Fibroblast of lung (primary cell): ENCODE results near the gene SMAP1. TPM values are rescaled to one million over a fixed set of nuclear protein-coding genes. Genes with fewer than 3 reads are reported as not detected.

Source experiments
- DNase-seq, 2 donors: peaks; one replicate each; pipeline versions ENCODE4 v3.0.0 to v3.0.0-alpha.2; 2010; ENCODE audit warnings: low read depth in 2 of 2
- H2AFZ ChIP-seq: 2 replicates; pipeline ENCODE4 v1.5.1; 2012; ENCODE audit warnings: low read length, control low read depth, inconsistent platforms
- H3K27ac ChIP-seq: 2 replicates; pipeline ENCODE4 v1.5.1; 2011; ENCODE audit warnings: low read length, control low read depth; ENCODE audit not compliant: insufficient read depth
- H3K27me3 ChIP-seq: 2 replicates; pipeline ENCODE4 v1.5.1; 2011; ENCODE audit warnings: mild to moderate bottlenecking, low read length; ENCODE audit not compliant: control insufficient read depth, insufficient read depth
- H3K36me3 ChIP-seq: 2 replicates; pipeline ENCODE4 v1.5.1; 2011; ENCODE audit warnings: low read length; ENCODE audit not compliant: control insufficient read depth, insufficient read depth
- H3K4me1 ChIP-seq: 2 replicates; pipeline ENCODE4 v1.5.1; 2011; ENCODE audit warnings: low read length; ENCODE audit not compliant: control insufficient read depth, insufficient read depth; ENCODE audit errors: extremely low read depth
- H3K4me2 ChIP-seq: 2 replicates; pipeline ENCODE4 v1.5.1; 2011; ENCODE audit warnings: low read length, control low read depth; ENCODE audit not compliant: insufficient read depth; ENCODE audit errors: extremely low read depth
- H3K4me3 ChIP-seq, 4 experiments: fragments of 200-600 bp in 1 of 4; sonication (generic) in 1 of 4; replicated peaks in 1 of 4; 2 replicates each; pipeline ENCODE4 v1.5.1; 2011 to 2016; ENCODE audit warnings: low read length in 4 of 4, low read depth in 3 of 4, mild to moderate bottlenecking in 3 of 4, control low read depth in 2 of 4, inconsistent platforms in 1 of 4, mixed read lengths in 1 of 4; ENCODE audit not compliant: insufficient read depth in 1 of 4; ENCODE audit errors: control extremely low read depth in 1 of 4
- H3K79me2 ChIP-seq: 2 replicates; pipeline ENCODE4 v1.5.1; 2012; ENCODE audit warnings: mild to moderate bottlenecking, low read length, inconsistent platforms; ENCODE audit not compliant: control insufficient read depth, insufficient read depth
- H3K9ac ChIP-seq: 2 replicates; pipeline ENCODE4 v1.5.1; 2011; ENCODE audit warnings: mild to moderate bottlenecking, low read length, control low read depth; ENCODE audit not compliant: insufficient read depth
- H3K9me3 ChIP-seq: 2 replicates; pipeline ENCODE4 v1.5.1; 2012; ENCODE audit warnings: low read depth, low read length; ENCODE audit not compliant: control insufficient read depth, insufficient read depth
- H4K20me1 ChIP-seq: 2 replicates; pipeline ENCODE4 v1.5.1; 2011; ENCODE audit warnings: low read length; ENCODE audit not compliant: control insufficient read depth, insufficient read depth; ENCODE audit errors: extremely low read depth
- CTCF ChIP-seq, 2 donors: IDR thresholded peaks in 1 of 2; conservative IDR thresholded peaks in 1 of 2; 1 replicate in 1 of 2; 2 replicates in 1 of 2; pipeline ENCODE4 v1.5.1; 2011 to 2012; ENCODE audit warnings: low read length in 2 of 2, control low read depth in 1 of 2, inconsistent platforms in 1 of 2, low read depth in 1 of 2, mild to moderate bottlenecking in 1 of 2
- EZH2 ChIP-seq: IDR thresholded peaks from 2 replicates; pipeline ENCODE4 v1.5.1; 2012; ENCODE audit warnings: low read length, control low read depth, mild to moderate bottlenecking; ENCODE audit errors: missing control alignments
- polyA plus RNA-seq, 2 donors: library from polyadenylated mRNA; depleted of rRNA in 1 of 2; stranded (reverse) in 1 of 2; unstranded in 1 of 2; fragments of >200 nt; gene quantifications; 2 replicates each; pipeline ENCODE4 v1.2.1, GENCODE V29; 2011 to 2012; ENCODE audit warnings: missing spikeins in 1 of 2
- total RNA-seq: library from RNA; depleted of rRNA; stranded (reverse); fragments of >200 nt; gene quantifications from 2 replicates; pipeline ENCODE4 v1.2.1, GENCODE V29; 2014

SMAP1 gene
- total and polyA plus RNA-seq, 2 donors (not counting 1 experiment from before 2014, with no cell fraction given) = 18.3 to 25.7 TPM

GRCh38 chr6:70685494-70686180 is 18.0 kb downstream of the SMAP1 start:
- Histone ChIP-seq H3K4me2 (no peak overlapping the region), H3K9me3 (no peaks in the 10 kb centered on the region), H3K4me3 (no peak overlapping the region), H3K36me3 (no peaks in the 10 kb centered on the region), H3K27ac (no peak overlapping the region), H3K79me2 (no peaks in the 10 kb centered on the region), H3K9ac (no peak overlapping the region), H2AFZ (no peak overlapping the region), H3K27me3 (no peaks in the 10 kb centered on the region), H4K20me1 (no peaks in the 10 kb centered on the region), H3K4me1 (no peaks in the 10 kb centered on the region)
- TF ChIP-seq CTCF (conservative IDR thresholded peaks at IDR 0.05 in 1 of 2, IDR thresholded peaks at IDR 0.05 in 1 of 2; ENCODE audit: low read depth in 1 of 2, low read length in 2 of 2) (no peak), EZH2 (no peak)
- no peak for DNase-seq

- Histone ChIP-seq H3K9me3 (no peaks in the 10 kb centered on the region), H3K9ac (no peak overlapping the region), H3K27ac (no peak overlapping the region), H3K4me3 (no peak overlapping the region), H3K36me3 (no peaks in the 10 kb centered on the region), H3K4me2 (no peak overlapping the region), H3K27me3 (no peaks in the 10 kb centered on the region), H3K79me2 (no peaks in the 10 kb centered on the region), H4K20me1 (no peaks in the 10 kb centered on the region), H2AFZ (no peak overlapping the region), H3K4me1 (no peaks in the 10 kb centered on the region)
- DNase-seq = peak; percentile 21 to 69
- no peak for TF ChIP-seq EZH2
- TF ChIP-seq CTCF (conservative IDR thresholded peaks at IDR 0.05 in 1 of 2, IDR thresholded peaks at IDR 0.05 in 1 of 2; ENCODE audit: low read depth in 1 of 2, low read length in 2 of 2) = peak; percentile 14 to 62
Observed at GRCh38 chr6:70686548-70687133, 19.0 kb downstream of the SMAP1 start.

- no peaks in the 10 kb centered on the region for H3K4me1 ChIP-seq
- no peaks in the 10 kb centered on the region for H3K27me3 ChIP-seq
- TF ChIP-seq EZH2 = no peak
- TF ChIP-seq CTCF (conservative IDR thresholded peaks at IDR 0.05 in 1 of 2, IDR thresholded peaks at IDR 0.05 in 1 of 2; ENCODE audit: low read depth in 1 of 2, low read length in 2 of 2) = no peak
- H3K9me3 ChIP-seq = no peaks in the 10 kb centered on the region
- peaks cover 1% of the 10 kb centered on the region for H3K79me2 ChIP-seq
- H3K36me3 ChIP-seq = no peaks in the 10 kb centered on the region
- no peak for DNase-seq
- no peak overlapping the region for H3K27ac ChIP-seq
- no peak overlapping the region for H3K4me2 ChIP-seq
- H4K20me1 ChIP-seq = no peaks in the 10 kb centered on the region
- no peak overlapping the region for H3K4me3 ChIP-seq
- H2AFZ ChIP-seq = no peak overlapping the region
- H3K9ac ChIP-seq = no peak overlapping the region
Observed at GRCh38 chr6:70693887-70694286, 26.2 kb downstream of the SMAP1 start.
